NCI-H2227 treated with DMSO at 0.1 percent for 48 hours (cell line): ENCODE measurements around the gene GMFB.

Experiments
- DNase-seq: peaks from one replicate; lab custom pipeline; 2025; lab: John Stamatoyannopoulos, UW

GMFB gene

GRCh38 chr14:54425537-54426274, 63.1 kb downstream of the GMFB start:
- no peak for DNase-seq

GRCh38 chr14:54425068-54425467, 63.7 kb downstream of the GMFB start:
- no peak for DNase-seq
